Measurements from ENCODE around the gene TFDP1.

- TF ChIP-seq EZH2phosphoT487 (IDR thresholded peaks at IDR 0.05; ENCODE audit: insufficient read depth, low read depth) (no peak), EZH2 (IDR thresholded peaks at IDR 0.05; ENCODE audit: insufficient read depth, poor library complexity, severe bottlenecking) (no peak)
Measured at GRCh38 chr13:113559061-113559460, 25.5 kb upstream of the TFDP1 start.
